ENCODE data around the gene ATP9A. TPM values are rescaled to one million over a fixed set of nuclear protein-coding genes. Genes with fewer than 3 reads are reported as not detected.

The ATP9A gene
- polyA plus RNA-seq, 1 donor from 2014 or later, result 56.1 TPM

DNA sequence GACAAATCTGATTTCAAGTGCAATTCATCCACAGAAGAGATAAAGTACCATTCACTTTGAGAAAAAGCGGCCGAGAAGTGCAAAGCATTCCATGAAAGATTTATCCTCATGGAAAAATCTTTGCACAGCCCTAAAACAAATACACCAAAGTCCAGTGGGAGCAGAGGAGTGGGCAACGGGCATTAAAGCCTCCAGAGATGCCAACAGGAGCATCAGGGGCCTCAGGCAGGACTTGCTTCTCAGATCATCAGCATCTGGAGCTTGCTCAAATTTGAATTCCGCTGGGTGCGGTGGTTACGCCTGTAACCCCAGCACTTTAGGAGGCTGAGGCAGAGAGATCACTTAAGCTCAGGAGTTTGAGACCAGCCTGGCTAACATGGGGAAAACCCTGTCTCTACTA, 115.0 kb downstream of the ATP9A start:
- Histone ChIP-seq H3K36me3 (ENCODE audit: insufficient read depth, low read length) (no peaks in the 10 kb centered on the region), H2AFZ (ENCODE audit: low read depth, low read length) (no peak overlapping the region), H3K9ac (ENCODE audit: low read length) (no peak overlapping the region), H4K20me1 (ENCODE audit: insufficient read depth) (no peaks in the 10 kb centered on the region), H3F3A (ENCODE audit: insufficient read depth, low read length, poor library complexity, severe bottlenecking) (no peaks in the 10 kb centered on the region), H3K27ac (ENCODE audit: low read length) (no peak overlapping the region), H3K79me2 (replicated peaks; ENCODE audit: insufficient read depth, low read length) (no peaks in the 10 kb centered on the region), H3K27me3 (ENCODE audit: insufficient read depth, low read depth, low read length) (no peaks in the 10 kb centered on the region), H3K9me3 (ENCODE audit: low read length) (no peaks in the 10 kb centered on the region), H3K4me2 (ENCODE audit: low read length) (no peak overlapping the region), H3K4me3 (ENCODE audit: low read length) (no peak overlapping the region), H3K9me2 (ENCODE audit: insufficient read depth, low read length) (no peaks in the 10 kb centered on the region)
- TF ChIP-seq EP300 (conservative IDR thresholded peaks at IDR 0.05; ENCODE audit: poor library complexity, severe bottlenecking) (no peak), EZH2 (IDR thresholded peaks at IDR 0.05; ENCODE audit: borderline replicate concordance, insufficient read depth, low read length, poor library complexity, severe bottlenecking) (no peak), TAF1 (IDR thresholded peaks at IDR 0.05; ENCODE audit: low read depth) (no peak), MXI1 (conservative IDR thresholded peaks at IDR 0.05; ENCODE audit: poor library complexity, severe bottlenecking) (no peak), SMC3 (conservative IDR thresholded peaks at IDR 0.05; ENCODE audit: poor library complexity) (no peak), RAD21 (conservative IDR thresholded peaks at IDR 0.05) (no peak), POLR2AphosphoS5 (IDR thresholded peaks at IDR 0.05) (no peak)
- TF ChIP-seq, protein P1, sequence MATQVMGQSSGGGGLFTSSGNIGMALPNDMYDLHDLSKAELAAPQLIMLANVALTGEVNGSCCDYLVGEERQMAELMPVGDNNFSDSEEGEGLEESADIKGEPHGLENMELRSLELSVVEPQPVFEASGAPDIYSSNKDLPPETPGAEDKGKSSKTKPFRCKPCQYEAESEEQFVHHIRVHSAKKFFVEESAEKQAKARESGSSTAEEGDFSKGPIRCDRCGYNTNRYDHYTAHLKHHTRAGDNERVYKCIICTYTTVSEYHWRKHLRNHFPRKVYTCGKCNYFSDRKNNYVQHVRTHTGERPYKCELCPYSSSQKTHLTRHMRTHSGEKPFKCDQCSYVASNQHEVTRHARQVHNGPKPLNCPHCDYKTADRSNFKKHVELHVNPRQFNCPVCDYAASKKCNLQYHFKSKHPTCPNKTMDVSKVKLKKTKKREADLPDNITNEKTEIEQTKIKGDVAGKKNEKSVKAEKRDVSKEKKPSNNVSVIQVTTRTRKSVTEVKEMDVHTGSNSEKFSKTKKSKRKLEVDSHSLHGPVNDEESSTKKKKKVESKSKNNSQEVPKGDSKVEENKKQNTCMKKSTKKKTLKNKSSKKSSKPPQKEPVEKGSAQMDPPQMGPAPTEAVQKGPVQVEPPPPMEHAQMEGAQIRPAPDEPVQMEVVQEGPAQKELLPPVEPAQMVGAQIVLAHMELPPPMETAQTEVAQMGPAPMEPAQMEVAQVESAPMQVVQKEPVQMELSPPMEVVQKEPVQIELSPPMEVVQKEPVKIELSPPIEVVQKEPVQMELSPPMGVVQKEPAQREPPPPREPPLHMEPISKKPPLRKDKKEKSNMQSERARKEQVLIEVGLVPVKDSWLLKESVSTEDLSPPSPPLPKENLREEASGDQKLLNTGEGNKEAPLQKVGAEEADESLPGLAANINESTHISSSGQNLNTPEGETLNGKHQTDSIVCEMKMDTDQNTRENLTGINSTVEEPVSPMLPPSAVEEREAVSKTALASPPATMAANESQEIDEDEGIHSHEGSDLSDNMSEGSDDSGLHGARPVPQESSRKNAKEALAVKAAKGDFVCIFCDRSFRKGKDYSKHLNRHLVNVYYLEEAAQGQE (IDR thresholded peaks at IDR 0.05; ENCODE audit: borderline replicate concordance), result no peak
- TF ChIP-seq, protein P2, sequence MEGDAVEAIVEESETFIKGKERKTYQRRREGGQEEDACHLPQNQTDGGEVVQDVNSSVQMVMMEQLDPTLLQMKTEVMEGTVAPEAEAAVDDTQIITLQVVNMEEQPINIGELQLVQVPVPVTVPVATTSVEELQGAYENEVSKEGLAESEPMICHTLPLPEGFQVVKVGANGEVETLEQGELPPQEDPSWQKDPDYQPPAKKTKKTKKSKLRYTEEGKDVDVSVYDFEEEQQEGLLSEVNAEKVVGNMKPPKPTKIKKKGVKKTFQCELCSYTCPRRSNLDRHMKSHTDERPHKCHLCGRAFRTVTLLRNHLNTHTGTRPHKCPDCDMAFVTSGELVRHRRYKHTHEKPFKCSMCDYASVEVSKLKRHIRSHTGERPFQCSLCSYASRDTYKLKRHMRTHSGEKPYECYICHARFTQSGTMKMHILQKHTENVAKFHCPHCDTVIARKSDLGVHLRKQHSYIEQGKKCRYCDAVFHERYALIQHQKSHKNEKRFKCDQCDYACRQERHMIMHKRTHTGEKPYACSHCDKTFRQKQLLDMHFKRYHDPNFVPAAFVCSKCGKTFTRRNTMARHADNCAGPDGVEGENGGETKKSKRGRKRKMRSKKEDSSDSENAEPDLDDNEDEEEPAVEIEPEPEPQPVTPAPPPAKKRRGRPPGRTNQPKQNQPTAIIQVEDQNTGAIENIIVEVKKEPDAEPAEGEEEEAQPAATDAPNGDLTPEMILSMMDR (IDR thresholded peaks at IDR 0.05; ENCODE audit: poor library complexity, severe bottlenecking), result no peak

DNA sequence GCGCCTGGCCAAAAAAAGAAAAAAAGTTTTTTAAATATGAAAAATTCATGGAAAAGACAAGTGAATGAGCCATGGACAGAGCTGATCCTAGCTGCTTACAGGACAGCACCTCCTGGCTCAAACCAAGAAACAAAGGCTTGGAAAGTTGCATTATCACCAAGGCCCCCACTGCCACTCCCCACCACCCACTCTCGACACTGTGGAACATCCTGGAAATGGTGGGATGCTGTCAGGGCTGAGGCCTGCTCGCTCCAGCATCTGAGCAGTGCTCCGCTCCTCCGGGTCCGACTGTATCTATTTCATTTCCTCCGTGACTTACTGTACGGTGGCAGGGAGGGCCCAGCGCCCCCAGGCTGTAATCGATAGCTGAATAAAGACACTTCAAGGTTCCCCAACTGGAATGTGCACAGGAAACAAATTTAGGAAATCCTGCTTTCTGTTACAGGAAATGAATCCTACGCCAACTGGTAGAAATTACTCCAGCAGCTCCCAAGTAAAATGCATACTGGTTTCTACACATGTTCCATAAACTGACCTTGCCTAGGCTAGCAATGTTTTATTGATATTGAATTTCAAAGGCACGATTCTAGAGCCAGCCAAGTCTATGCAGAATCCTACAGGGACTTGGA, 116.2 kb downstream of the ATP9A start:
- H2AFZ ChIP-seq (ENCODE audit: low read depth, low read length), result no peak overlapping the region
- no peak overlapping the region for H3K9ac ChIP-seq (ENCODE audit: low read length)
- H3K27me3 ChIP-seq (ENCODE audit: insufficient read depth, low read depth, low read length), result no peaks in the 10 kb centered on the region
- no peaks in the 10 kb centered on the region for H3K9me2 ChIP-seq (ENCODE audit: insufficient read depth, low read length)
- no peak overlapping the region for H3K4me3 ChIP-seq (ENCODE audit: low read length)
- H3K9me3 ChIP-seq (ENCODE audit: low read length), result no peaks in the 10 kb centered on the region
- H3F3A ChIP-seq (ENCODE audit: insufficient read depth, low read length, poor library complexity, severe bottlenecking), result no peaks in the 10 kb centered on the region
- no peak overlapping the region for H3K27ac ChIP-seq (ENCODE audit: low read length)
- no peaks in the 10 kb centered on the region for H3K79me2 ChIP-seq (replicated peaks; ENCODE audit: insufficient read depth, low read length)
- H3K36me3 ChIP-seq (ENCODE audit: insufficient read depth, low read length), result no peaks in the 10 kb centered on the region
- no peak overlapping the region for H3K4me2 ChIP-seq (ENCODE audit: low read length)
- TF ChIP-seq TAF1 (IDR thresholded peaks at IDR 0.05; ENCODE audit: low read depth), result no peak
- no peak for TF ChIP-seq EP300 (conservative IDR thresholded peaks at IDR 0.05; ENCODE audit: poor library complexity, severe bottlenecking)
- no peak for TF ChIP-seq RAD21 (conservative IDR thresholded peaks at IDR 0.05)
- TF ChIP-seq POLR2AphosphoS5 (IDR thresholded peaks at IDR 0.05), result no peak
- no peak for TF ChIP-seq SMC3 (conservative IDR thresholded peaks at IDR 0.05; ENCODE audit: poor library complexity)
- TF ChIP-seq, protein P2 (IDR thresholded peaks at IDR 0.05; ENCODE audit: poor library complexity, severe bottlenecking), result no peak
- no peaks in the 10 kb centered on the region for H4K20me1 ChIP-seq (ENCODE audit: insufficient read depth)

All from neural cell (in vitro differentiated cells).